Dermis blood vessel endothelial cell (primary cell): ENCODE results near the gene LIMS2. TPM values are rescaled to one million over a fixed set of nuclear protein-coding genes. Genes with fewer than 3 reads are reported as not detected.

Experiments used
- DNase-seq: peaks from one replicate; pipeline ENCODE4 v3.0.0; 2010
- total RNA-seq: library from RNA; depleted of rRNA; stranded (reverse); fragments of >200 nt; gene quantifications from 2 replicates; pipeline ENCODE4 v1.2.3, GENCODE V29; 2014

The LIMS2 gene
- total RNA-seq, 1 donor from 2014 or later: 20.1 TPM

GRCh38 chr2:127619203-127619590 is 56.1 kb downstream of the LIMS2 start:
- DNase-seq: no peak

- DNase-seq: no peak
These were observed 56.7 kb downstream of the LIMS2 start for GRCh38 chr2:127618551-127619202.

- DNase-seq: no peak
These were observed 59.7 kb downstream of the LIMS2 start for GRCh38 chr2:127615511-127616166.

- no peak for DNase-seq
These were observed 60.6 kb downstream of the LIMS2 start for GRCh38 chr2:127614731-127615130.

- no peak for DNase-seq
These were observed 61.1 kb downstream of the LIMS2 start for GRCh38 chr2:127614246-127614645.

GRCh38 chr2:127612111-127612822 is 63.1 kb downstream of the LIMS2 start:
- no peak for DNase-seq

- no peak for DNase-seq
These were observed 64.0 kb downstream of the LIMS2 start for GRCh38 chr2:127611076-127611925.

GRCh38 chr2:127610561-127610960 is 64.8 kb downstream of the LIMS2 start:
- no peak for DNase-seq

- DNase-seq: no peak
These were observed 65.5 kb downstream of the LIMS2 start for GRCh38 chr2:127609818-127610217.

GRCh38 chr2:127609031-127609751 is 66.1 kb downstream of the LIMS2 start:
- DNase-seq: no peak

- no peak for DNase-seq
These were observed 67.0 kb downstream of the LIMS2 start for GRCh38 chr2:127608061-127609030.

GRCh38 chr2:127607399-127607908 is 67.9 kb downstream of the LIMS2 start:
- no peak for DNase-seq

GRCh38 chr2:127606625-127607398 is 68.5 kb downstream of the LIMS2 start:
- no peak for DNase-seq

GRCh38 chr2:127605691-127606263 is 69.6 kb downstream of the LIMS2 start:
- no peak for DNase-seq

GRCh38 chr2:127604986-127605385 is 70.3 kb downstream of the LIMS2 start:
- no peak for DNase-seq

- DNase-seq: no peak
These were observed 76.1 kb downstream of the LIMS2 start for GRCh38 chr2:127599211-127599610.

GRCh38 chr2:127598711-127599110 is 76.6 kb downstream of the LIMS2 start:
- no peak for DNase-seq

- no peak for DNase-seq
These were observed 77.3 kb downstream of the LIMS2 start for GRCh38 chr2:127597984-127598380.
